ACC112 (cell line): ENCODE data around the gene PSMD12.

Experiments used
- H2AFZ ChIP-seq: fragments of 200-600 bp; sonication (generic); one replicate; pipeline ENCODE4 v1.6.0; 2017; ENCODE audit warnings: antibody characterized with exemption, low read length; ENCODE audit not compliant: unreplicated experiment
- H3K27ac ChIP-seq: fragments of 200-600 bp; sonication (generic); 2 replicates; pipeline ENCODE4 v1.5.1; 2014; ENCODE audit warnings: low read depth, mild to moderate bottlenecking, antibody characterized with exemption, low read length, moderate library complexity
- H3K27me3 ChIP-seq: fragments of 200-600 bp; sonication (generic); 2 replicates; pipeline ENCODE4 v1.6.1; 2014; ENCODE audit warnings: mild to moderate bottlenecking, antibody characterized with exemption, low read length, moderate library complexity, mixed read lengths; ENCODE audit not compliant: insufficient read depth
- H3K36me3 ChIP-seq: fragments of 200-600 bp; sonication (generic); 2 replicates; pipeline ENCODE4 v1.6.1; 2016; ENCODE audit warnings: mild to moderate bottlenecking, antibody characterized with exemption, low read length, moderate library complexity, mixed read lengths; ENCODE audit not compliant: insufficient read depth
- H3K4me1 ChIP-seq: fragments of 200-600 bp; sonication (generic); one replicate; pipeline ENCODE4 v1.6.1; 2016; ENCODE audit warnings: low read length, mixed read lengths; ENCODE audit not compliant: insufficient read depth, unreplicated experiment, control insufficient read depth
- H3K4me3 ChIP-seq: fragments of 200-600 bp; sonication (generic); 2 replicates; pipeline ENCODE4 v1.5.1; 2014; ENCODE audit warnings: mild to moderate bottlenecking, low read depth, low read length
- H3K79me2 ChIP-seq: fragments of 200-600 bp; sonication (generic); one replicate; pipeline ENCODE4 v1.6.0; 2016; ENCODE audit warnings: low read length; ENCODE audit not compliant: control insufficient read depth, unreplicated experiment, insufficient read depth

Gene PSMD12

GRCh38 chr17:67386965-67387551, 20.7 kb upstream of the PSMD12 start:
- H3K4me1 ChIP-seq: peaks cover 16% of the 10 kb centered on the region
- no peak overlapping the region for H3K4me3 ChIP-seq
- peaks cover 7% of the 10 kb centered on the region for H3K79me2 ChIP-seq
- H2AFZ ChIP-seq: no peak overlapping the region
- no peaks in the 10 kb centered on the region for H3K36me3 ChIP-seq
- no peak overlapping the region for H3K27ac ChIP-seq
- H3K27me3 ChIP-seq: no peaks in the 10 kb centered on the region

- Histone ChIP-seq H3K27ac (no peak overlapping the region), H3K36me3 (no peaks in the 10 kb centered on the region), H3K79me2 (peaks cover 3% of the 10 kb centered on the region), H3K27me3 (no peaks in the 10 kb centered on the region), H3K4me3 (no peak overlapping the region), H2AFZ (no peak overlapping the region), H3K4me1 (peaks cover 5% of the 10 kb centered on the region)
Measured at GRCh38 chr17:67385122-67385988, 19.0 kb upstream of the PSMD12 start.

GRCh38 chr17:67381929-67382257, 15.5 kb upstream of the PSMD12 start:
- H3K79me2 ChIP-seq: peaks cover 3% of the 10 kb centered on the region
- H3K27me3 ChIP-seq: no peaks in the 10 kb centered on the region
- no peak overlapping the region for H3K27ac ChIP-seq
- H2AFZ ChIP-seq: no peak overlapping the region
- H3K4me3 ChIP-seq: no peak overlapping the region
- H3K36me3 ChIP-seq: no peaks in the 10 kb centered on the region
- H3K4me1 ChIP-seq: no peaks in the 10 kb centered on the region

GRCh38 chr17:67379251-67379630, 12.9 kb upstream of the PSMD12 start:
- Histone ChIP-seq H3K27me3 (no peaks in the 10 kb centered on the region), H3K27ac (peak overlapping the region; percentile 50), H3K4me3 (peak overlapping the region; percentile 84), H3K79me2 (no peaks in the 10 kb centered on the region), H2AFZ (peak overlapping the region; percentile 15), H3K4me1 (peaks cover 8% of the 10 kb centered on the region), H3K36me3 (no peaks in the 10 kb centered on the region)

GRCh38 chr17:67378454-67379250, 12.3 kb upstream of the PSMD12 start:
- peak overlapping the region; percentile 78 for H3K27ac ChIP-seq
- H2AFZ ChIP-seq: peak overlapping the region; percentile 30
- H3K79me2 ChIP-seq: no peaks in the 10 kb centered on the region

GRCh38 chr17:67377488-67378453, 11.4 kb upstream of the PSMD12 start:
- peak overlapping the region; percentile 81 for H2AFZ ChIP-seq
- H3K36me3 ChIP-seq: no peaks in the 10 kb centered on the region
- peak overlapping the region; percentile 84 for H3K4me3 ChIP-seq
- H3K4me1 ChIP-seq: peaks cover 8% of the 10 kb centered on the region
- H3K27ac ChIP-seq: peak overlapping the region; percentile 78
- H3K27me3 ChIP-seq: no peaks in the 10 kb centered on the region
- no peaks in the 10 kb centered on the region for H3K79me2 ChIP-seq

More at GRCh38 chr17:67378454-67379250, 12.3 kb upstream of the PSMD12 start:
- Histone ChIP-seq H3K4me3 (peak overlapping the region; percentile 84), H3K27me3 (no peaks in the 10 kb centered on the region), H3K36me3 (no peaks in the 10 kb centered on the region), H3K4me1 (peaks cover 8% of the 10 kb centered on the region)

GRCh38 chr17:67376737-67377487, 10.5 kb upstream of the PSMD12 start, which contains the start of gene PITPNC1:
Gene PITPNC1, plus strand, starts transcription at chr17:67377281.
- H3K4me1 ChIP-seq: peaks cover 8% of the 10 kb centered on the region
- peak within 1 kb of the TSS; percentile 78 for H3K27ac ChIP-seq
- H3K4me3 ChIP-seq: peak within 1 kb of the TSS; percentile 84
- no peaks in the 10 kb centered on the region for H3K27me3 ChIP-seq
- no peaks in the 10 kb centered on the region for H3K79me2 ChIP-seq
- no peaks in the 10 kb centered on the region for H3K36me3 ChIP-seq
- H2AFZ ChIP-seq: peak within 1 kb of the TSS; percentile 97

GRCh38 chr17:67376415-67376736, 10.0 kb upstream of the PSMD12 start:
- Histone ChIP-seq H3K27ac (peak overlapping the region; percentile 78; the same call in 1 of the 2 replicates), H3K4me1 (peaks cover 8% of the 10 kb centered on the region), H3K27me3 (no peaks in the 10 kb centered on the region), H3K79me2 (no peaks in the 10 kb centered on the region), H2AFZ (peak overlapping the region; percentile 97), H3K4me3 (peak overlapping the region; percentile 84), H3K36me3 (no peaks in the 10 kb centered on the region)

GRCh38 chr17:67375716-67376115, 9.3 kb upstream of the PSMD12 start:
- H3K36me3 ChIP-seq: no peaks in the 10 kb centered on the region
- no peak overlapping the region for H3K27ac ChIP-seq
- peaks cover 8% of the 10 kb centered on the region for H3K4me1 ChIP-seq
- no peak overlapping the region; the same call in 1 of the 2 replicates for H3K4me3 ChIP-seq
- no peaks in the 10 kb centered on the region for H3K79me2 ChIP-seq
- no peak overlapping the region for H2AFZ ChIP-seq
- H3K27me3 ChIP-seq: no peaks in the 10 kb centered on the region
